Germinal center (tissue), 1 donor: Measurements from ENCODE around the gene INSL3.

ENCODE experiments used
- DNase-seq: peaks from one replicate; pipeline ENCODE4 v3.0.0; 2012; ENCODE audit warnings: mixed read lengths, low spot score

Gene INSL3

GRCh38 chr19:17821190-17821589, at the start of gene INSL3:
Gene INSL3 (minus strand): TSS chr19:17821519. CDS start chr19:17821506, 13 bp downstream.
- no peak for DNase-seq

- no peak for DNase-seq
These were observed 47.8 kb upstream of the INSL3 start for GRCh38 chr19:17869114-17869608.

GRCh38 chr19:17868669-17869068, 47.4 kb upstream of the INSL3 start:
- DNase-seq, result no peak

- no peak for DNase-seq
These were observed 45.7 kb upstream of the INSL3 start for GRCh38 chr19:17866964-17867486.

- no peak for DNase-seq
These were observed 45.1 kb upstream of the INSL3 start for GRCh38 chr19:17866312-17866963.

GRCh38 chr19:17865364-17866311, 44.3 kb upstream of the INSL3 start:
- DNase-seq, result no peak

- DNase-seq, result no peak
These were observed 42.3 kb upstream of the INSL3 start for GRCh38 chr19:17863520-17864182.

- no peak for DNase-seq
These were observed 41.6 kb upstream of the INSL3 start for GRCh38 chr19:17862711-17863519.

- DNase-seq, result no peak
These were observed 40.5 kb upstream of the INSL3 start for GRCh38 chr19:17861542-17862402.

- no peak for DNase-seq
These were observed 39.7 kb upstream of the INSL3 start for GRCh38 chr19:17860993-17861360.

- DNase-seq, result no peak
These were observed 39.1 kb upstream of the INSL3 start for GRCh38 chr19:17860331-17860992.

GRCh38 chr19:17859533-17860330, 38.4 kb upstream of the INSL3 start, which contains the start of gene RPL18A:
Gene RPL18A (plus strand): TSS chr19:17859910. CDS start chr19:17859957, 47 bp downstream.
- DNase-seq, result peak; percentile 98

- peak; percentile 87 for DNase-seq
These were observed 34.2 kb upstream of the INSL3 start for GRCh38 chr19:17855280-17856152.

- DNase-seq, result no peak
These were observed 32.7 kb upstream of the INSL3 start for GRCh38 chr19:17854061-17854460.

GRCh38 chr19:17848595-17849292, 27.4 kb upstream of the INSL3 start:
- DNase-seq, result no peak

GRCh38 chr19:17847538-17848366, 26.4 kb upstream of the INSL3 start, which contains the start of gene JAK3:
Gene JAK3 (minus strand): TSS chr19:17847982. CDS start chr19:17844417, 3,565 bp downstream.
- DNase-seq, result peak; percentile 85
